ENCODE results near the gene LRP2BP.

- TF ChIP-seq POLR2A (IDR thresholded peaks at IDR 0.05) = no peak
- no peak for TF ChIP-seq POLR2AphosphoS5 (IDR thresholded peaks at IDR 0.05)
These were observed 43.5 kb downstream of the LRP2BP start for GRCh38 chr4:185352202-185352601.

All from breast epithelium (tissue), 3 donors.